ENCODE measurements around the gene RXRA. TPM values are rescaled to one million over a fixed set of nuclear protein-coding genes. Genes with fewer than 3 reads are reported as not detected.

RXRA gene
- total RNA-seq, 1 experiment from 2014 or later: 31.6 TPM

DNA sequence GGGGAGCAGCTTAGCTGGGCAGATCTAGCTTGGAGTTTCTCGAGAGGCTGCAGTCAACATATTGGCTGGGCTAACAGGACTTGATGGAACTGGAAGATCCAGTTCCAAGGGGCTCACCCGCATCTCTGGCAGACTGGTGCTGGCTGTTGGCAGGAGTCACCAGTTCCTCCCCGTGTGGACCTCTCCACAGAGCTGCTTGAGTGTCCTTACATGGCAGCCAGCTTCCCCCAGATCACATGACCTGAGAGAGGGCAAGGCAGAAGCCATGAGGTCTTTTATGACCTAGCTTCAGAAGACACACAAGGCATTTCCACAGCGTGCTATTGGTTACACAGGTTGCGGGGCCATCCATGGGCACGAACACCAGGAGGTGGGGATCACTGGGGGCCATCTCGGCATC is 26.4 kb upstream of the RXRA start:
- Histone ChIP-seq H3K36me3 (ENCODE audit: control insufficient read depth, insufficient read depth, low read length) (no peaks in the 10 kb centered on the region), H3K27me3 (ENCODE audit: control insufficient read depth, insufficient read depth, low read length) (no peaks in the 10 kb centered on the region), H3K4me1 (ENCODE audit: control insufficient read depth, insufficient read depth, low read length) (no peaks in the 10 kb centered on the region), H3K9me3 (ENCODE audit: control insufficient read depth, insufficient read depth, low read depth, low read length) (no peaks in the 10 kb centered on the region), H3K27ac (ENCODE audit: low read length) (no peak overlapping the region), H3K4me3 (ENCODE audit: low read depth in 2 of 2, low read length in 2 of 2) (no peak overlapping the region)
- CTCF ChIA-PET: no interaction called here
- TF ChIP-seq POLR2AphosphoS5 (IDR thresholded peaks at IDR 0.05; ENCODE audit: low read depth, low read length): no peak
- ATAC-seq (no peak), DNase-seq (ENCODE audit: low read depth, low spot score) (no peak)
- no TSS peak for BruUV-seq (replicated peaks)
- in situ Hi-C loops (cut with HindIII; ENCODE audit: low pct_unique_long_range_greater_than_20kb, low sequenced_read_pairs) (no loop called here), intact Hi-C loops (cut with micrococcal nuclease; ENCODE audit: unreplicated experiment) (no loop called here)
- POLR2A ChIA-PET: no interaction called here

GRCh38 chr9:134301387-134302129 is 24.7 kb upstream of the RXRA start:
- CTCF ChIA-PET: no interaction called here
- H3K4me1 ChIP-seq (ENCODE audit: control insufficient read depth, insufficient read depth, low read length): no peaks in the 10 kb centered on the region
- TF ChIP-seq SIN3A (IDR thresholded peaks at IDR 0.05; ENCODE audit: borderline replicate concordance, insufficient read depth, low read depth, low read length) (no peak), TCF7L2 (IDR thresholded peaks at IDR 0.05; ENCODE audit: low read depth, low read length) (no peak), REST (IDR thresholded peaks at IDR 0.05; ENCODE audit: insufficient read depth in 1 of 2, low read depth in 2 of 2, low read length in 1 of 2) (no peak)
- TF ChIP-seq, protein P1, sequence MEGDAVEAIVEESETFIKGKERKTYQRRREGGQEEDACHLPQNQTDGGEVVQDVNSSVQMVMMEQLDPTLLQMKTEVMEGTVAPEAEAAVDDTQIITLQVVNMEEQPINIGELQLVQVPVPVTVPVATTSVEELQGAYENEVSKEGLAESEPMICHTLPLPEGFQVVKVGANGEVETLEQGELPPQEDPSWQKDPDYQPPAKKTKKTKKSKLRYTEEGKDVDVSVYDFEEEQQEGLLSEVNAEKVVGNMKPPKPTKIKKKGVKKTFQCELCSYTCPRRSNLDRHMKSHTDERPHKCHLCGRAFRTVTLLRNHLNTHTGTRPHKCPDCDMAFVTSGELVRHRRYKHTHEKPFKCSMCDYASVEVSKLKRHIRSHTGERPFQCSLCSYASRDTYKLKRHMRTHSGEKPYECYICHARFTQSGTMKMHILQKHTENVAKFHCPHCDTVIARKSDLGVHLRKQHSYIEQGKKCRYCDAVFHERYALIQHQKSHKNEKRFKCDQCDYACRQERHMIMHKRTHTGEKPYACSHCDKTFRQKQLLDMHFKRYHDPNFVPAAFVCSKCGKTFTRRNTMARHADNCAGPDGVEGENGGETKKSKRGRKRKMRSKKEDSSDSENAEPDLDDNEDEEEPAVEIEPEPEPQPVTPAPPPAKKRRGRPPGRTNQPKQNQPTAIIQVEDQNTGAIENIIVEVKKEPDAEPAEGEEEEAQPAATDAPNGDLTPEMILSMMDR (IDR thresholded peaks at IDR 0.05): no peak
- BruUV-seq (replicated peaks): no TSS peak
- ATAC-seq: no peak
- no peak overlapping the region for H3K4me3 ChIP-seq (ENCODE audit: low read depth in 2 of 2, low read length in 2 of 2)
- no peak overlapping the region for H3K27ac ChIP-seq (ENCODE audit: low read length)
- H3K36me3 ChIP-seq (ENCODE audit: control insufficient read depth, insufficient read depth, low read length): no peaks in the 10 kb centered on the region
- intact Hi-C loops (cut with micrococcal nuclease; ENCODE audit: unreplicated experiment): no loop called here
- in situ Hi-C loops (cut with HindIII; ENCODE audit: low pct_unique_long_range_greater_than_20kb, low sequenced_read_pairs): no loop called here
- no peak for DNase-seq (ENCODE audit: low read depth, low spot score)
- no peaks in the 10 kb centered on the region for H3K9me3 ChIP-seq (ENCODE audit: control insufficient read depth, insufficient read depth, low read depth, low read length)
- POLR2A ChIA-PET: no interaction called here
- H3K27me3 ChIP-seq (ENCODE audit: control insufficient read depth, insufficient read depth, low read length): no peaks in the 10 kb centered on the region

DNA sequence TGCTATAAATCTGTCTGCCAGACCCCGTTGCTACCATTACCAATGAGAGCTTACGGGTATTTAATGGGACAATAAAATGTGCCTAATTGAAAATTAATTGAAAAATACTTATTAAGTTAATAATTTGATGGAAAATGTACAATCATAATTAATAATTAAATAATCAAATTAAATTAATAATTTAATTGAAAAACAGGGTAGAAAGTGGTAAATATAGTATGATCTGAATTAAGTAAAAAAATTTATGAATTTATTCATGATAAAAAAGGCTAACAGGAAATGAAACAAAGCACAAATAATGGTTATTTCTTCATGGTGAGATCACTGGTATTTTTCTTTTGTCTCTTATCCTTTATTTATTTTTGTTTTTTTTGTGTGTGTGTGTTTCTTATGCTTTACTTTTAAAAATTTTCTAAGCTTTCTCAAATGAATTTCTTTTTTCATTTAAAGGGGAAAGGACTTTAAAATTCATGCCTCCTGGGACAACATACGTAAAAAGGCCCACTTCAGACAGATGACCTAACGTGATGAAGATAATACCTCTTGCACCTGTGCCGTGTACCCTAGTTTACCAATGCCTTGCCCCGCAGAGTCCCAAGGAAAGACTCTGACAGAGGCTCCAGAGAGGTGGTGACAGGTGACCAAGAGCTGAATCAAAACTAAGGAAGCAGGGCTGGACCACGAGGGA is 24.0 kb upstream of the RXRA start:
- Histone ChIP-seq H3K27ac (ENCODE audit: low read length) (no peak overlapping the region), H3K4me3 (ENCODE audit: low read depth in 2 of 2, low read length in 2 of 2) (no peak overlapping the region), H3K36me3 (ENCODE audit: control insufficient read depth, insufficient read depth, low read length) (no peaks in the 10 kb centered on the region), H3K27me3 (ENCODE audit: control insufficient read depth, insufficient read depth, low read length) (no peaks in the 10 kb centered on the region), H3K9me3 (ENCODE audit: control insufficient read depth, insufficient read depth, low read depth, low read length) (no peaks in the 10 kb centered on the region), H3K4me1 (ENCODE audit: control insufficient read depth, insufficient read depth, low read length) (no peaks in the 10 kb centered on the region)
- ATAC-seq (no peak), DNase-seq (ENCODE audit: low read depth, low spot score) (no peak)
- TF ChIP-seq REST (IDR thresholded peaks at IDR 0.05; ENCODE audit: insufficient read depth in 1 of 2, low read depth in 2 of 2, low read length in 1 of 2) (no peak), POLR2AphosphoS5 (IDR thresholded peaks at IDR 0.05; ENCODE audit: low read depth, low read length) (no peak), TCF7L2 (IDR thresholded peaks at IDR 0.05; ENCODE audit: low read depth, low read length) (no peak), SIN3A (IDR thresholded peaks at IDR 0.05; ENCODE audit: borderline replicate concordance, insufficient read depth, low read depth, low read length) (no peak)
- TF ChIP-seq, protein P1 (IDR thresholded peaks at IDR 0.05): no peak
- no TSS peak for BruUV-seq (replicated peaks)
- in situ Hi-C loops (cut with HindIII; ENCODE audit: low pct_unique_long_range_greater_than_20kb, low sequenced_read_pairs): no loop called here
- intact Hi-C loops (cut with micrococcal nuclease; ENCODE audit: unreplicated experiment): no loop called here
- ChIA-PET POLR2A (no interaction called here), CTCF (no interaction called here)

All from Panc1 (cell line).